OCI-LY7 (cell line): ENCODE results near the gene PDE11A. TPM values are rescaled to one million over a fixed set of nuclear protein-coding genes. Genes with fewer than 3 reads are reported as not detected.

Experiments used
- BruUV-seq: library from RNA; stranded (reverse); fragments of 400-500 nt; replicated peaks from 2 replicates; lab custom pipeline; 2021; lab: Mats Ljungman, UMichigan
- CTCF ChIA-PET: fragments of 300-600 bp; sonication (Branson Sonifier 250); formaldehyde crosslinking; loops from one replicate; lab custom pipeline; 2022; ENCODE audit warnings: antibody characterized with exemption; ENCODE audit not compliant: unreplicated experiment; lab: Charles Lee
- POLR2A ChIA-PET: fragments of 300-600 bp; sonication (Branson Sonifier 250); formaldehyde crosslinking; loops from one replicate; lab custom pipeline; 2022; ENCODE audit warnings: antibody characterized with exemption; lab: Charles Lee
- DNase-seq: peaks from one replicate; pipeline ENCODE4 v3.0.0-alpha.2; 2015; ENCODE audit warnings: low spot score
- H2AFZ ChIP-seq: fragments of 200-600 bp; sonication (generic), shearing (Covaris generic); 2 replicates; pipeline ENCODE4 v1.6.1; 2014; ENCODE audit warnings: mild to moderate bottlenecking, antibody characterized with exemption, low read length, moderate library complexity
- H3K27ac ChIP-seq: fragments of 200-600 bp; sonication (generic); 2 replicates; pipeline ENCODE4 v1.5.1; 2014; ENCODE audit warnings: mixed run types, low read depth, mild to moderate bottlenecking, moderate library complexity, low read length, inconsistent platforms; ENCODE audit not compliant: poor library complexity, severe bottlenecking
- H3K36me3 ChIP-seq: fragments of 200-600 bp; sonication (generic); 2 replicates; pipeline ENCODE4 v1.6.1; 2014; ENCODE audit warnings: mild to moderate bottlenecking, antibody characterized with exemption, low read length, moderate library complexity, mixed read lengths; ENCODE audit not compliant: insufficient read depth
- H3K4me1 ChIP-seq: fragments of 200-600 bp; sonication (generic); 2 replicates; pipeline ENCODE4 v1.5.1; 2014; ENCODE audit warnings: mild to moderate bottlenecking, low read length; ENCODE audit not compliant: insufficient read depth, poor library complexity, severe bottlenecking
- H3K4me2 ChIP-seq: fragments of 200-600 bp; sonication (generic); 2 replicates; pipeline ENCODE4 v1.6.1; 2014; ENCODE audit warnings: mild to moderate bottlenecking, low read length
- H3K4me3 ChIP-seq: fragments of 200-600 bp; sonication (generic); 2 replicates; pipeline ENCODE4 v1.5.1; 2014; ENCODE audit warnings: mild to moderate bottlenecking, low read depth, low read length; ENCODE audit not compliant: poor library complexity, severe bottlenecking
- H3K79me2 ChIP-seq: fragments of 200-600 bp; sonication (generic); 2 replicates; pipeline ENCODE4 v1.6.1; 2016; ENCODE audit warnings: low read depth, mild to moderate bottlenecking, low read length, moderate library complexity, mixed read lengths; ENCODE audit not compliant: insufficient read depth
- H3K9me2 ChIP-seq: fragments of 200-600 bp; sonication (generic); 2 replicates; pipeline ENCODE4 v1.6.1; 2016; ENCODE audit warnings: mild to moderate bottlenecking, low read length, mixed read lengths; ENCODE audit not compliant: insufficient read depth
- H3K9me3 ChIP-seq: fragments of 200-600 bp; sonication (generic); 2 replicates; pipeline ENCODE4 v1.6.1; 2014; ENCODE audit warnings: mild to moderate bottlenecking, mixed run types, low read length, mixed read lengths
- H4K20me1 ChIP-seq: fragments of 200-600 bp; sonication (generic); 2 replicates; pipeline ENCODE4 v1.6.1; 2014; ENCODE audit warnings: mild to moderate bottlenecking, antibody characterized with exemption, low read length, moderate library complexity, mixed read lengths; ENCODE audit not compliant: insufficient read depth
- CTCF ChIP-seq: fragments of 200-600 bp; sonication (generic); conservative IDR thresholded peaks from 2 replicates; pipeline ENCODE4 v1.5.1; 2014; ENCODE audit warnings: mild to moderate bottlenecking, antibody characterized with exemption, low read length, moderate library complexity, mixed read lengths
- EZH2phosphoT487 ChIP-seq: fragments of 200-600 bp; sonication (generic); IDR thresholded peaks from 2 replicates; pipeline ENCODE4 v1.6.1; 2018; ENCODE audit warnings: low read depth, borderline replicate concordance, mild to moderate bottlenecking, mixed run types, antibody characterized with exemption, low read length, moderate library complexity, mixed read lengths
- intact Hi-C: fragments of 100-400 bp; cut with micrococcal nuclease; formaldehyde crosslinking; loops from one replicate; pipeline ENCODE4 v1.10.0; 2022; ENCODE audit not compliant: unreplicated experiment
- total RNA-seq, 2 experiments: library from RNA; depleted of rRNA in 1 of 2; stranded (reverse); fragments of >200 nt in 1 of 2; shearing (Covaris generic) in 1 of 2; gene quantifications; 2 replicates each; pipeline ENCODE4 v1.2.3, GENCODE V29; 2014 to 2022

Gene PDE11A
- total RNA-seq, 2 experiments from 2014 or later = 0.03 TPM; not detected in 1

- intact Hi-C loops = no loop called here
- DNase-seq = no peak
- Histone ChIP-seq H3K4me2 (no peak overlapping the region), H3K27ac (no peak overlapping the region), H3K36me3 (no peaks in the 10 kb centered on the region), H3K9me2 (no peaks in the 10 kb centered on the region), H3K79me2 (no peaks in the 10 kb centered on the region), H4K20me1 (no peaks in the 10 kb centered on the region), H3K4me1 (no peaks in the 10 kb centered on the region), H3K9me3 (no peaks in the 10 kb centered on the region), H3K4me3 (no peak overlapping the region), H2AFZ (no peak overlapping the region)
- no TSS peak for BruUV-seq
- TF ChIP-seq CTCF (no peak), EZH2phosphoT487 (no peak)
- ChIA-PET CTCF (no interaction called here), POLR2A (interaction anchor here (0.8 kb wide), 1 partner anchor 9 kb away, joined by 3 read pairs; no protein-coding TSS in a partner anchor)
Measured at GRCh38 chr2:177746358-177746757, 326.2 kb downstream of the PDE11A start.

GRCh38 chr2:177745531-177745930 is 327.0 kb downstream of the PDE11A start:
- H3K4me1 ChIP-seq = no peaks in the 10 kb centered on the region
- H4K20me1 ChIP-seq = no peaks in the 10 kb centered on the region
- H3K36me3 ChIP-seq = no peaks in the 10 kb centered on the region
- TF ChIP-seq EZH2phosphoT487 (no peak), CTCF (no peak)
- BruUV-seq = no TSS peak
- no peak overlapping the region for H2AFZ ChIP-seq
- CTCF ChIA-PET = no interaction called here
- no peaks in the 10 kb centered on the region for H3K9me2 ChIP-seq
- H3K4me3 ChIP-seq = no peak overlapping the region
- intact Hi-C loops = no loop called here
- no peak overlapping the region for H3K4me2 ChIP-seq
- no peaks in the 10 kb centered on the region for H3K9me3 ChIP-seq
- no peak overlapping the region for H3K27ac ChIP-seq
- no peaks in the 10 kb centered on the region for H3K79me2 ChIP-seq
- no peak for DNase-seq
- POLR2A ChIA-PET = no interaction called here

GRCh38 chr2:177742851-177743250 is 329.7 kb downstream of the PDE11A start:
- H3K9me3 ChIP-seq = no peaks in the 10 kb centered on the region
- no TSS peak for BruUV-seq

More at GRCh38 chr2:177742851-177743250, 329.7 kb downstream of the PDE11A start:
- intact Hi-C loops = no loop called here
- TF ChIP-seq EZH2phosphoT487 = no peak
- no peak for TF ChIP-seq CTCF
- no peak overlapping the region for H2AFZ ChIP-seq
- H3K4me2 ChIP-seq = no peak overlapping the region
- H3K27ac ChIP-seq = no peak overlapping the region
- H3K4me1 ChIP-seq = no peaks in the 10 kb centered on the region
- H4K20me1 ChIP-seq = no peaks in the 10 kb centered on the region
- H3K36me3 ChIP-seq = no peaks in the 10 kb centered on the region
- POLR2A ChIA-PET = interaction anchor here (0.8 kb wide), 1 partner anchor 14 kb away, joined by 3 read pairs; no protein-coding TSS in a partner anchor
- CTCF ChIA-PET = interaction anchor here (1.0 kb wide), 1 partner anchor 27 kb away, joined by 3 read pairs; no protein-coding TSS in a partner anchor
- DNase-seq = no peak
- no peak overlapping the region for H3K4me3 ChIP-seq
- H3K79me2 ChIP-seq = no peaks in the 10 kb centered on the region
- no peaks in the 10 kb centered on the region for H3K9me2 ChIP-seq
